ENCODE data around the gene SLF2. TPM values are rescaled to one million over a fixed set of nuclear protein-coding genes. Genes with fewer than 3 reads are reported as not detected.

The SLF2 gene
- total RNA-seq, 1 donor from 2014 or later = 43.0 TPM

GRCh38 chr10:100896876-100897461, 15.8 kb upstream of the SLF2 start:
- intact Hi-C loops (cut with micrococcal nuclease) = no loop called here

GRCh38 chr10:100897976-100898375, 14.8 kb upstream of the SLF2 start:
- intact Hi-C loops (cut with micrococcal nuclease) = no loop called here

GRCh38 chr10:100899171-100899570, 13.6 kb upstream of the SLF2 start:
- intact Hi-C loops (cut with micrococcal nuclease) = no loop called here

- intact Hi-C loops (cut with micrococcal nuclease) = no loop called here
Measured at GRCh38 chr10:100901051-100901450, 11.7 kb upstream of the SLF2 start.

GRCh38 chr10:100902622-100903021, 10.1 kb upstream of the SLF2 start:
- intact Hi-C loops (cut with micrococcal nuclease) = no loop called here

GRCh38 chr10:100904917-100905316, 7.8 kb upstream of the SLF2 start:
- intact Hi-C loops (cut with micrococcal nuclease) = no loop called here

- intact Hi-C loops (cut with micrococcal nuclease) = no loop called here
Measured at GRCh38 chr10:100907175-100907574, 5.6 kb upstream of the SLF2 start.

GRCh38 chr10:100907773-100908363, 4.9 kb upstream of the SLF2 start:
- intact Hi-C loops (cut with micrococcal nuclease) = no loop called here

GRCh38 chr10:100908378-100908777, 4.4 kb upstream of the SLF2 start:
- intact Hi-C loops (cut with micrococcal nuclease) = no loop called here

- intact Hi-C loops (cut with micrococcal nuclease) = loop anchor here (5.0 to 10.0 kb wide), 6 partner anchors 103 to 1475 kb away; partner anchors contain the start of genes BLOC1S2, COX15, CUTC and ERLIN1
Measured at GRCh38 chr10:100909501-100910263, 3.1 kb upstream of the SLF2 start.

- intact Hi-C loops (cut with micrococcal nuclease) = loop anchor here (5.0 to 10.0 kb wide), 6 partner anchors 101 to 1477 kb away; partner anchors contain the start of genes BLOC1S2, COX15, CUTC and ERLIN1
Measured at GRCh38 chr10:100911472-100911871, 1.3 kb upstream of the SLF2 start.

- intact Hi-C loops (cut with micrococcal nuclease) = loop anchor here (1.0 to 10.0 kb wide), 13 partner anchors 85 to 1477 kb away; partner anchors contain the start of genes BLOC1S2, BTRC, COX15 and CUTC
Measured at GRCh38 chr10:100912013-100912604, 654 bp upstream of the SLF2 start.

- intact Hi-C loops (cut with micrococcal nuclease) = loop anchor here (1.0 to 10.0 kb wide), 10 partner anchors 74 to 1479 kb away; partner anchors contain the start of genes BLOC1S2, COX15, CUTC and CWF19L1
Measured at GRCh38 chr10:100913470-100913865, 705 bp downstream of the SLF2 start.

- intact Hi-C loops (cut with micrococcal nuclease) = loop anchor here (10.0 kb wide), 1 partner anchor 1482 kb away; the partner anchor contains the start of gene GOT1
Measured at GRCh38 chr10:100917071-100917470, 4.3 kb downstream of the SLF2 start.

- intact Hi-C loops (cut with micrococcal nuclease) = no loop called here
Measured at GRCh38 chr10:100923580-100923979, 10.8 kb downstream of the SLF2 start.

- intact Hi-C loops (cut with micrococcal nuclease) = no loop called here
Measured at GRCh38 chr10:100927266-100927665, 14.5 kb downstream of the SLF2 start.

- intact Hi-C loops (cut with micrococcal nuclease) = no loop called here
Measured at GRCh38 chr10:100928039-100928438, 15.3 kb downstream of the SLF2 start.

- intact Hi-C loops (cut with micrococcal nuclease) = no loop called here
Measured at GRCh38 chr10:100930368-100930767, 17.6 kb downstream of the SLF2 start.

GRCh38 chr10:100934084-100934659, 21.4 kb downstream of the SLF2 start:
- intact Hi-C loops (cut with micrococcal nuclease) = no loop called here

- intact Hi-C loops (cut with micrococcal nuclease) = no loop called here
Measured at GRCh38 chr10:100939763-100940344, 27.1 kb downstream of the SLF2 start.

GRCh38 chr10:100942229-100942628, 29.5 kb downstream of the SLF2 start:
- intact Hi-C loops (cut with micrococcal nuclease) = no loop called here
